Ovary (tissue), 9 donors: ENCODE measurements around the gene ETNK2. TPM values are rescaled to one million over a fixed set of nuclear protein-coding genes. Genes with fewer than 3 reads are reported as not detected.

ENCODE experiments used
- DNase-seq, 5 donors: peaks; one replicate each; pipeline ENCODE4 v3.0.0-alpha.2; 2019 to 2020
- H3K27ac ChIP-seq, 2 donors: fragments of 200-600 bp; one replicate each; pipeline versions ENCODE4 v1.5.1 to v1.8.0; 2019 to 2022
- H3K27me3 ChIP-seq: fragments of 200-600 bp; one replicate; pipeline ENCODE4 v1.8.0; 2022
- H3K36me3 ChIP-seq: fragments of 200-600 bp; sonication (generic); one replicate; pipeline ENCODE4 v1.5.1; 2019
- H3K4me1 ChIP-seq: one replicate; pipeline ENCODE4 v1.8.1; 2013; ENCODE audit warnings: mild to moderate bottlenecking, moderate library complexity; ENCODE audit not compliant: insufficient read depth
- H3K4me3 ChIP-seq: fragments of 200-600 bp; sonication (generic); one replicate; pipeline ENCODE4 v1.5.1; 2017
- H3K9me3 ChIP-seq, 2 donors: fragments of 200-600 bp in 1 of 2; sonication (generic) in 1 of 2; one replicate each; pipeline versions ENCODE4 v1.5.1 to v1.8.1; 2013 to 2019; ENCODE audit warnings: mild to moderate bottlenecking in 1 of 2, moderate library complexity in 1 of 2
- EP300 ChIP-seq: sonication (generic); formaldehyde crosslinking; IDR thresholded peaks from one replicate; pipeline ENCODE4 v1.6.1; 2017; ENCODE audit warnings: antibody characterized with exemption
- POLR2A ChIP-seq: fragments of 450-650 bp; IDR thresholded peaks from one replicate; pipeline ENCODE4 v1.6.1; 2017; ENCODE audit warnings: antibody characterized with exemption, mild to moderate bottlenecking, moderate library complexity
- WGBS, 3 donors: extraction: QIAGEN DNeasy Blood & Tissue Kit in 1 of 3; methylation state at CpG; one replicate each; pipeline versions ENCODE4 v1.1.5 to v1.1.7; 2013 to 2017; 5-methylcytosine and 5-hydroxymethylcytosine counted together
- intact Hi-C, 4 donors: fragments of 100-400 bp; cut with DNase I; formaldehyde crosslinking; loops; one replicate each; pipeline versions ENCODE4 v1.11.0 to v1.15.1; 2022 to 2023
- polyA plus RNA-seq, 2 donors: library from polyadenylated mRNA; stranded (reverse); fragments of 200-250 nt in 1 of 2; fragments of 350-450 nt in 1 of 2; fragmentation: Illumina TruSeq in 1 of 2; extraction: RNeasy Lipid Tissue Mini Kit (QIAGEN cat#74804) in 1 of 2; gene quantifications; one replicate each; pipeline ENCODE4 v1.2.3, GENCODE V29; 2013 to 2014
- total RNA-seq, 7 donors: library from RNA; depleted of rRNA in 2 of 7; stranded (reverse); fragments of >200 nt in 2 of 7; fragmentation: NEBNext Ultra II Directional in 3 of 7; extraction: Animal tissue kit (Norgen Biotek cat#: 25700) in 3 of 7; gene quantifications; one replicate each; pipeline versions ENCODE4 v1.1.0 to v1.2.4, GENCODE V29; 2016 to 2023
- TF ChIP-seq, protein P1 (sequence below), 3 donors: fragments of 450-650 bp in 2 of 3; fragments of 200-600 bp in 1 of 3; IDR thresholded peaks; one replicate each; pipeline versions ENCODE4 v1.5.1 to v1.8.0; 2016 to 2022; ENCODE audit warnings: antibody characterized with exemption in 3 of 3, mild to moderate bottlenecking in 1 of 3
- donor health status: DM: no; HTN: no; CAD: no; lungs with moderate emphysema.
- donor health status: DM: no; HTN: no; CAD: no.
- donor health status: Bipolar disorder and iron deficiency.
- donor health status: DM: yes; HTN: yes; CAD: no.
- donor health status: DM: no; HTN: no; CAD: no.
- donor health status: DM: yes; HTN: yes; CAD: no.

Gene ETNK2
- total and polyA plus RNA-seq, 9 donors, result 16.3 to 60.9 (median 40.3) TPM

DNA sequence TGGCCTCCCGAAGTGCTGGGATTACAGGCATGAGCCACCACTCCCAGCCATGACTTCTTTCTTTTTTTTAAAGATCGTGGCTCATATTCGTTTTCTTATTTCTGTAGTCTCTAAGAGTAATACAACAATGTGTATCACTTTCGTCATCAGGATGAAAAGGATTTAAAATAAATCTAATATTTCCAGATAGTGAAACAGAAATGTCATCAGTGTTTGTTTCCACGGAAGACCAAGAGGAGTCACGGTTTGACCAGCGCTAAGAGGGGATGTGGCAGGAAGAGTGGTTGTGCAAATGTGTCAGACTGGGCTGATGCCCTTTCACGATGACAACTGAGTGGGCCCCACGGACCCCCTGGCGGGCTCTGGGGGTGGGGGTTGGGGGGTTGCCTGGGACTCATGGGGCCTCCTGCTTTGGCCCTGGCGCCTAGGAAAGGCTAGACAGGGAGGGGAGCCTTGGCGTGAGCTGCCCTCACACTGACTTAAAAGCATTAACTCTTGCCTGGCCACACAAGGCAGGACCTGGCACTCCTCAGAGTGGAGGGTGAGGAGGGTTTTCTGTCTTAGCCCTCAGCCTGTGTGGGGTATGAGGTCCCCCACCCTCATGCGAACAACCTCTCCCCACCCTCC lies 70.6 kb downstream of the ETNK2 start:
- no peaks in the 10 kb centered on the region for H3K27me3 ChIP-seq
- TF ChIP-seq POLR2A (no peak), EP300 (no peak)
- TF ChIP-seq, protein P1, sequence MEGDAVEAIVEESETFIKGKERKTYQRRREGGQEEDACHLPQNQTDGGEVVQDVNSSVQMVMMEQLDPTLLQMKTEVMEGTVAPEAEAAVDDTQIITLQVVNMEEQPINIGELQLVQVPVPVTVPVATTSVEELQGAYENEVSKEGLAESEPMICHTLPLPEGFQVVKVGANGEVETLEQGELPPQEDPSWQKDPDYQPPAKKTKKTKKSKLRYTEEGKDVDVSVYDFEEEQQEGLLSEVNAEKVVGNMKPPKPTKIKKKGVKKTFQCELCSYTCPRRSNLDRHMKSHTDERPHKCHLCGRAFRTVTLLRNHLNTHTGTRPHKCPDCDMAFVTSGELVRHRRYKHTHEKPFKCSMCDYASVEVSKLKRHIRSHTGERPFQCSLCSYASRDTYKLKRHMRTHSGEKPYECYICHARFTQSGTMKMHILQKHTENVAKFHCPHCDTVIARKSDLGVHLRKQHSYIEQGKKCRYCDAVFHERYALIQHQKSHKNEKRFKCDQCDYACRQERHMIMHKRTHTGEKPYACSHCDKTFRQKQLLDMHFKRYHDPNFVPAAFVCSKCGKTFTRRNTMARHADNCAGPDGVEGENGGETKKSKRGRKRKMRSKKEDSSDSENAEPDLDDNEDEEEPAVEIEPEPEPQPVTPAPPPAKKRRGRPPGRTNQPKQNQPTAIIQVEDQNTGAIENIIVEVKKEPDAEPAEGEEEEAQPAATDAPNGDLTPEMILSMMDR (IDR thresholded peaks at IDR 0.05), result no peak
- no peaks in the 10 kb centered on the region for H3K9me3 ChIP-seq
- H3K4me3 ChIP-seq, result no peak overlapping the region
- no peak for DNase-seq
- intact Hi-C loops, result loop anchor here in 1 of 4 donors (5.0 kb wide), 1 partner anchor 46 kb away; no protein-coding TSS in a partner anchor
- no peak overlapping the region for H3K27ac ChIP-seq
- whole genome bisulfite sequencing, 3 donors, result 43 to 68% (median 56%) methylated on average over 13 of the region's 13 CpGs
- H3K36me3 ChIP-seq, result no peaks in the 10 kb centered on the region
- H3K4me1 ChIP-seq, result peaks cover 20% of the 10 kb centered on the region

Other genes starting within 250 kb of the ETNK2 start
- 10 to 100 TPM; 12.0 to 43.0 (median 27.2) TPM for gene SOX13, start 78.9 kb downstream of the ETNK2 start, total RNA-seq
- gene SOX13, start 78.9 kb downstream of the ETNK2 start, polyA plus RNA-seq, result 10 to 100 TPM; 16.4 to 20.8 TPM
- gene REN, start 14.3 kb upstream of the ETNK2 start, total RNA-seq, result 10 to 100 TPM in 3 of 7 donors, 1 to 10 TPM in 4; 1.0 to 71.6 (median 3.9) TPM
- 1 to 10 TPM; 2.9 to 3.6 TPM for gene REN, start 14.3 kb upstream of the ETNK2 start, polyA plus RNA-seq
- gene KISS1, start 44.4 kb upstream of the ETNK2 start, total RNA-seq, result under 1 TPM in 1 of 7 donors, not detected in 6; 0.35 TPM
- not detected for gene KISS1, start 44.4 kb upstream of the ETNK2 start, polyA plus RNA-seq
- gene GOLT1A, start 61.9 kb upstream of the ETNK2 start, total RNA-seq, result 1 to 10 TPM in 1 of 7 donors, under 1 TPM in 2, not detected in 4; 0.27 to 3.9 (median 0.41) TPM
- gene GOLT1A, start 61.9 kb upstream of the ETNK2 start, polyA plus RNA-seq, result not detected
- gene PLEKHA6, start 207.9 kb upstream of the ETNK2 start, total RNA-seq, result 10 to 100 TPM in 2 of 7 donors, 1 to 10 TPM in 5; 2.3 to 20.5 (median 9.3) TPM
- 1 to 10 TPM; 2.5 to 4.9 TPM for gene PLEKHA6, start 207.9 kb upstream of the ETNK2 start, polyA plus RNA-seq